GM12878 (cell line): ENCODE measurements around the gene ZBTB5. TPM values are rescaled to one million over a fixed set of nuclear protein-coding genes. Genes with fewer than 3 reads are reported as not detected.

Experiments
- DPF2 ChIP-seq: fragments of 450-650 bp; IDR thresholded peaks from 2 replicates; pipeline ENCODE4 v1.6.1; 2017; ENCODE audit warnings: mild to moderate bottlenecking
- E2F4 ChIP-seq: IDR thresholded peaks from 2 replicates; pipeline ENCODE4 v1.6.1; 2012; ENCODE audit warnings: low read depth, low read length, improper control_type of control experiment
- EED ChIP-seq: sonication (generic); IDR thresholded peaks from 2 replicates; pipeline ENCODE4 v1.6.1; 2016; ENCODE audit warnings: antibody characterized with exemption, low read depth
- MLLT1 ChIP-seq: fragments of 450-650 bp; IDR thresholded peaks from 2 replicates; pipeline ENCODE4 v1.6.1; 2016; ENCODE audit warnings: mild to moderate bottlenecking
- NFYA ChIP-seq: IDR thresholded peaks from 2 replicates; pipeline ENCODE4 v1.6.1; 2011; ENCODE audit warnings: low read depth, mild to moderate bottlenecking, low read length, improper control_type of control experiment, borderline replicate concordance
- NFYB ChIP-seq: IDR thresholded peaks from 2 replicates; pipeline ENCODE4 v1.6.1; 2011; ENCODE audit warnings: low read depth, mild to moderate bottlenecking, low read length, improper control_type of control experiment, moderate library complexity; ENCODE audit not compliant: insufficient read depth
- POLR2A ChIP-seq: IDR thresholded peaks from 2 replicates; pipeline ENCODE4 v1.6.1; 2011; ENCODE audit warnings: low read depth, mild to moderate bottlenecking, low read length
- POU2F2 ChIP-seq: IDR thresholded peaks from 3 replicates; pipeline ENCODE4 v1.6.1; 2011; ENCODE audit warnings: low read depth, mild to moderate bottlenecking, low read length, borderline replicate concordance
- RAD21 ChIP-seq: IDR thresholded peaks from 2 replicates; pipeline ENCODE4 v1.6.1; 2011; ENCODE audit warnings: mild to moderate bottlenecking, low read depth, low read length, moderate library complexity; ENCODE audit not compliant: insufficient read depth
- RELA ChIP-seq: fragments of 450-650 bp; IDR thresholded peaks from 2 replicates; pipeline ENCODE4 v1.8.0; 2014; ENCODE audit warnings: borderline replicate concordance; ENCODE audit not compliant: partially characterized antibody
- RUNX3 ChIP-seq: IDR thresholded peaks from 2 replicates; pipeline ENCODE4 v1.6.1; 2012; ENCODE audit warnings: low read length, inconsistent platforms
- SMARCA5 ChIP-seq: fragments of 450-650 bp; IDR thresholded peaks from 2 replicates; pipeline ENCODE4 v1.6.1; 2017; ENCODE audit warnings: mild to moderate bottlenecking
- SREBF2 ChIP-seq: IDR thresholded peaks from 2 replicates; pipeline ENCODE4 v1.6.1; 2012; ENCODE audit warnings: mild to moderate bottlenecking, low read length
- STAT3 ChIP-seq: IDR thresholded peaks from 2 replicates; pipeline ENCODE4 v1.6.1; 2011; ENCODE audit warnings: low read depth, low read length, improper control_type of control experiment
- TCF12 ChIP-seq: IDR thresholded peaks from 2 replicates; pipeline ENCODE4 v1.6.1; 2011; ENCODE audit warnings: low read depth, mild to moderate bottlenecking, low read length
- YY1 ChIP-seq: IDR thresholded peaks from 2 replicates; pipeline ENCODE4 v1.6.1; 2011; ENCODE audit warnings: low read depth, mild to moderate bottlenecking, low read length
- ZBTB11 ChIP-seq: fragments of 450-650 bp; formaldehyde crosslinking; IDR thresholded peaks from 2 replicates; pipeline ENCODE4 v1.5.0; 2022; ENCODE audit warnings: mild to moderate bottlenecking, missing genetic modification characterization
- ZBTB33 ChIP-seq: fragments of 450-650 bp; IDR thresholded peaks from 2 replicates; pipeline ENCODE4 v1.6.1; 2017; ENCODE audit warnings: mild to moderate bottlenecking
- ZNF207 ChIP-seq: fragments of 450-650 bp; IDR thresholded peaks from 2 replicates; pipeline ENCODE4 v1.6.1; 2014; ENCODE audit warnings: antibody characterized with exemption, mild to moderate bottlenecking, borderline replicate concordance
- ZNF384 ChIP-seq: IDR thresholded peaks from 2 replicates; pipeline ENCODE4 v1.6.1; 2012; ENCODE audit warnings: low read depth, mild to moderate bottlenecking, low read length, improper control_type of control experiment, borderline replicate concordance
- ZZZ3 ChIP-seq: IDR thresholded peaks from 2 replicates; pipeline ENCODE4 v1.6.1; 2011; ENCODE audit warnings: low read depth; ENCODE audit not compliant: control insufficient read depth, insufficient read length
- polyA plus RNA-seq, 11 experiments: library from polyadenylated mRNA; depleted of rRNA in 4 of 11; unstranded in 6 of 11; stranded (reverse) in 5 of 11; fragments of >200 nt; fragmentation: Nextera tagmentation in 4 of 11; fragmentation: Illumina TruSeq in 1 of 11; extraction: Ambion mirVana in 4 of 11; extraction: Trizol in 1 of 11; gene quantifications; 1 replicate in 1 of 11; 2 replicates in 10 of 11; pipeline versions ENCODE4 v1.2.1 to v1.2.3, GENCODE V29; 2011 to 2016; ENCODE audit warnings: inconsistent platforms in 2 of 11, missing spikeins in 2 of 11, low read depth in 1 of 11
- total RNA-seq, 4 experiments: library from RNA; depleted of rRNA in 3 of 4; stranded (reverse); fragments of >200 nt in 3 of 4; fragmentation: Illumina TruSeq in 1 of 4; extraction: Trizol in 1 of 4; gene quantifications; 2 replicates each; pipeline versions ENCODE4 v1.2.1 to v1.2.3, GENCODE V29; 2013 to 2021

ZBTB5 gene
- total and polyA plus RNA-seq, 10 of the 15 experiments (the other 5 are each of a cell fraction or from before 2014, with no cell fraction given), result 1.4 to 32.5 (median 12.1) TPM

- TF ChIP-seq ZBTB33 (no peak), RAD21 (peak; percentile 83), ZBTB11 (CRISPR knock-in tag) (no peak), RUNX3 (peak; percentile 42; the same call in 1 of the 2 replicates), E2F4 (no peak), POLR2A (no peak), SMARCA5 (no peak; the same call in 1 of the 2 replicates), ZNF384 (no peak), TCF12 (peak; percentile 91), RELA (no peak), NFYA (no peak), ZNF207 (no peak), ZZZ3 (no peak), DPF2 (no peak; the same call in 1 of the 2 replicates), SREBF2 (no peak), EED (peak; percentile 78), MLLT1 (no peak; the same call in 1 of the 2 replicates), STAT3 (no peak), NFYB (no peak), YY1 (peak; percentile 71; the same call in 1 of the 2 replicates), POU2F2 (0 out of 3 replicates have a peak, but pooled peaks have one; percentile 32)
Observed at GRCh38 chr9:37390759-37391158, 74.5 kb downstream of the ZBTB5 start (continued).
